DMS53 treated with DMSO at 0.1 percent for 48 hours (cell line): ENCODE data around the gene CUZD1.

Source experiments
- DNase-seq: peaks from one replicate; lab custom pipeline; 2025; ENCODE audit not compliant: unreplicated experiment; lab: John Stamatoyannopoulos, UW

CUZD1 gene

GRCh38 chr10:122821808-122822207 is 23.8 kb downstream of the CUZD1 start:
- DNase-seq, result no peak

GRCh38 chr10:122815458-122815857 is 30.2 kb downstream of the CUZD1 start:
- DNase-seq, result no peak

- DNase-seq, result no peak
These were observed 31.2 kb downstream of the CUZD1 start for GRCh38 chr10:122814493-122814892.

GRCh38 chr10:122812751-122813150 is 32.9 kb downstream of the CUZD1 start:
- DNase-seq, result no peak

GRCh38 chr10:122802282-122802681 is 43.4 kb downstream of the CUZD1 start:
- no peak for DNase-seq

GRCh38 chr10:122798704-122799231 is 46.9 kb downstream of the CUZD1 start:
- no peak for DNase-seq

- DNase-seq, result no peak
These were observed 48.9 kb downstream of the CUZD1 start for GRCh38 chr10:122796796-122797195.

- DNase-seq, result no peak
These were observed 49.7 kb downstream of the CUZD1 start for GRCh38 chr10:122795924-122796323.

- DNase-seq, result no peak
These were observed 59.4 kb downstream of the CUZD1 start for GRCh38 chr10:122786269-122786668.

- DNase-seq, result no peak
These were observed 62.7 kb downstream of the CUZD1 start for GRCh38 chr10:122782911-122783310.
